CD4-positive, alpha-beta T cell (primary cell): Measurements from ENCODE around the gene SNAPIN. TPM values are rescaled to one million over a fixed set of nuclear protein-coding genes. Genes with fewer than 3 reads are reported as not detected.

Experiments used
- ATAC-seq: fragments of 200-7000 bp; cut with Tn5 transposase; one replicate; pipeline ENCODE4 v1.10.0; 2022; ENCODE audit warnings: mild to moderate bottlenecking; ENCODE audit not compliant: poor library complexity
- CTCF ChIA-PET: fragments of 350-600 bp; sonication (Branson Sonifier 250); formaldehyde crosslinking; loops from one replicate; lab custom pipeline; 2021; ENCODE audit warnings: antibody characterized with exemption, inconsistent platforms; lab: Charles Lee
- POLR2A ChIA-PET: fragments of 350-600 bp; sonication (Branson Sonifier 250); formaldehyde crosslinking; loops from one replicate; lab custom pipeline; 2021; ENCODE audit warnings: antibody characterized with exemption, inconsistent platforms; lab: Charles Lee
- DNase-seq, 14 experiments: peaks; one replicate each; pipeline ENCODE4 v3.0.0-alpha.2; 2013 to 2020; ENCODE audit warnings: mixed read lengths in 2 of 14
- H3K27ac ChIP-seq, 2 donors: one replicate each; pipeline versions ENCODE4 v1.5.1 to v1.7.0; 2013; ENCODE audit warnings: low read length in 2 of 2, low read depth in 1 of 2, mild to moderate bottlenecking in 1 of 2
- H3K27me3 ChIP-seq, 2 experiments: 1 replicate in 1 of 2; 2 replicates in 1 of 2; pipeline versions ENCODE4 v1.6.1 to v1.7.0; 2013; ENCODE audit warnings: low read length in 2 of 2, control low read depth in 1 of 2, mild to moderate bottlenecking in 1 of 2, moderate library complexity in 1 of 2; ENCODE audit not compliant: insufficient read depth in 2 of 2, control insufficient read depth in 1 of 2
- H3K36me3 ChIP-seq: one replicate; pipeline ENCODE4 v1.6.1; 2013; ENCODE audit warnings: low read length, control low read depth; ENCODE audit not compliant: insufficient read depth
- H3K4me1 ChIP-seq: one replicate; pipeline ENCODE4 v1.6.1; 2013; ENCODE audit warnings: low read length, control low read depth; ENCODE audit not compliant: insufficient read depth
- H3K4me3 ChIP-seq: one replicate; pipeline ENCODE4 v1.5.1; 2013; ENCODE audit warnings: mild to moderate bottlenecking, low read length, moderate library complexity
- H3K9me3 ChIP-seq, 2 experiments: 1 replicate in 1 of 2; 2 replicates in 1 of 2; pipeline versions ENCODE4 v1.6.1 to v1.7.0; 2013; ENCODE audit warnings: low read length in 2 of 2, mild to moderate bottlenecking in 2 of 2, control low read depth in 1 of 2, moderate library complexity in 1 of 2; ENCODE audit not compliant: control insufficient read depth in 1 of 2, insufficient read depth in 1 of 2
- H3K27ac Mint-ChIP-seq: one replicate; pipeline ENCODE4 v1.8.0; 2020; ENCODE audit warnings: mixed read lengths
- H3K27me3 Mint-ChIP-seq: one replicate; pipeline ENCODE4 v1.8.0; 2021; ENCODE audit warnings: mixed read lengths
- H3K36me3 Mint-ChIP-seq: one replicate; pipeline ENCODE4 v1.8.0; 2021; ENCODE audit warnings: low read depth, mixed read lengths
- H3K4me1 Mint-ChIP-seq: one replicate; pipeline ENCODE4 v1.8.0; 2021; ENCODE audit warnings: low read depth, mixed read lengths
- H3K4me3 Mint-ChIP-seq: one replicate; pipeline ENCODE4 v1.8.0; 2020; ENCODE audit warnings: mild to moderate bottlenecking, mixed read lengths
- H3K9me3 Mint-ChIP-seq: one replicate; pipeline ENCODE4 v1.8.0; 2020; ENCODE audit warnings: mixed read lengths
- CTCF ChIP-seq: fragments of 200-600 bp; IDR thresholded peaks from one replicate; pipeline ENCODE4 v1.8.0; 2022; ENCODE audit warnings: antibody characterized with exemption, mild to moderate bottlenecking
- intact Hi-C, 2 experiments: fragments of 100-400 bp; cut with DNase I in 1 of 2; cut with micrococcal nuclease in 1 of 2; formaldehyde crosslinking; loops; one replicate each; pipeline versions ENCODE4 v1.15.1 to v1.9.0; 2023 to 2025; cut with DNase I, micrococcal nuclease
- total RNA-seq, 174 experiments: library from RNA in 2 of 174; stranded (reverse) in 2 of 174; gene quantifications; one replicate each; pipeline ENCODE4 v1.2.3 and lab custom pipeline; 2021 to 2026

SNAPIN gene
- total RNA-seq, 2 experiments from 2014 or later, result 7.2 to 7.3 TPM

GRCh38 chr1:153693466-153693865 lies 35.0 kb downstream of the SNAPIN start:
- Mint-ChIP-seq H3K4me1 (no peaks in the 10 kb centered on the region), H3K27me3 (peaks cover 5% of the 10 kb centered on the region), H3K4me3 (no peak overlapping the region), H3K27ac (no peak overlapping the region), H3K9me3 (no peaks in the 10 kb centered on the region), H3K36me3 (no peaks in the 10 kb centered on the region)
- Histone ChIP-seq H3K9me3 (no peaks in the 10 kb centered on the region), H3K27me3 (no peaks in the 10 kb centered on the region), H3K36me3 (no peaks in the 10 kb centered on the region), H3K4me1 (no peaks in the 10 kb centered on the region), H3K27ac (no peak overlapping the region), H3K4me3 (no peak overlapping the region)
- no peak for ATAC-seq
- TF ChIP-seq CTCF, result no peak
- intact Hi-C loops, result no loop called here
- ChIA-PET CTCF (interaction anchor here (2.3 kb wide), 1 partner anchor 16 kb away, joined by 5 read pairs; no protein-coding TSS in a partner anchor), POLR2A (no interaction called here)
- no peak for DNase-seq

- Mint-ChIP-seq H3K9me3 (no peaks in the 10 kb centered on the region), H3K4me3 (no peak overlapping the region)
- TF ChIP-seq CTCF, result no peak
Measured at GRCh38 chr1:153696741-153697140, 38.2 kb downstream of the SNAPIN start.

GRCh38 chr1:153697191-153698019 lies 38.9 kb downstream of the SNAPIN start:
- ChIA-PET CTCF (interaction anchor here (1.6 kb wide), 1 partner anchor 19 kb away, joined by 3 read pairs; no protein-coding TSS in a partner anchor), POLR2A (no interaction called here)
- no peak for TF ChIP-seq CTCF
- no peaks in the 10 kb centered on the region for H3K9me3 ChIP-seq
- no peaks in the 10 kb centered on the region for H3K36me3 ChIP-seq
- no peak overlapping the region for H3K4me3 ChIP-seq
- H3K4me1 Mint-ChIP-seq, result no peaks in the 10 kb centered on the region
- no peaks in the 10 kb centered on the region for H3K4me1 ChIP-seq
- DNase-seq (no peak), ATAC-seq (no peak)
- H3K27me3 ChIP-seq, result no peaks in the 10 kb centered on the region
- intact Hi-C loops, result no loop called here
- H3K36me3 Mint-ChIP-seq, result no peaks in the 10 kb centered on the region
- no peak overlapping the region for H3K4me3 Mint-ChIP-seq
- H3K27ac Mint-ChIP-seq, result no peak overlapping the region
- H3K9me3 Mint-ChIP-seq, result no peaks in the 10 kb centered on the region
- no peak overlapping the region for H3K27ac ChIP-seq
- H3K27me3 Mint-ChIP-seq, result peaks cover 5% of the 10 kb centered on the region

More at GRCh38 chr1:153696741-153697140, 38.2 kb downstream of the SNAPIN start:
- Mint-ChIP-seq H3K36me3 (no peaks in the 10 kb centered on the region), H3K27ac (no peak overlapping the region), H3K27me3 (peaks cover 5% of the 10 kb centered on the region), H3K4me1 (no peaks in the 10 kb centered on the region)
- DNase-seq, result no peak
- no peak for ATAC-seq
- no peak overlapping the region for H3K27ac ChIP-seq
- no peaks in the 10 kb centered on the region for H3K9me3 ChIP-seq
- POLR2A ChIA-PET, result no interaction called here
- no peaks in the 10 kb centered on the region for H3K27me3 ChIP-seq
- no peaks in the 10 kb centered on the region for H3K4me1 ChIP-seq
- intact Hi-C loops, result no loop called here
- no peaks in the 10 kb centered on the region for H3K36me3 ChIP-seq
- no peak overlapping the region for H3K4me3 ChIP-seq
- CTCF ChIA-PET, result interaction anchor here (1.6 kb wide), 1 partner anchor 19 kb away, joined by 3 read pairs; no protein-coding TSS in a partner anchor
